DMS79 treated with DMSO at 0.1 percent for 48 hours (cell line): ENCODE data around the gene ZNF597.

ENCODE experiments used
- DNase-seq: peaks from one replicate; lab custom pipeline; 2025; lab: John Stamatoyannopoulos, UW

The ZNF597 gene

GRCh38 chr16:3443108-3444031, at the start of gene ZNF597, which contains the start of gene NAA60:
Gene ZNF597, minus strand, starts transcription at chr16:3443504. Its CDS starts 351 bp downstream, at chr16:3443153.
Gene NAA60, plus strand, starts transcription at chr16:3443680. Its CDS starts 32,548 bp downstream, at chr16:3476228.
- DNase-seq = peak; percentile 82

- no peak for DNase-seq
Measured at GRCh38 chr16:3492356-3492755, 49.1 kb upstream of the ZNF597 start.

- peak; percentile 11 for DNase-seq
Measured at GRCh38 chr16:3490911-3491629, 47.8 kb upstream of the ZNF597 start.

GRCh38 chr16:3488801-3489200, 45.5 kb upstream of the ZNF597 start:
- no peak for DNase-seq

GRCh38 chr16:3487521-3488410, 44.5 kb upstream of the ZNF597 start:
- no peak for DNase-seq

GRCh38 chr16:3486506-3487215, 43.4 kb upstream of the ZNF597 start:
- no peak for DNase-seq

GRCh38 chr16:3485821-3486505, 42.7 kb upstream of the ZNF597 start:
- DNase-seq = no peak

- DNase-seq = no peak
Measured at GRCh38 chr16:3485097-3485745, 41.9 kb upstream of the ZNF597 start.

- DNase-seq = no peak
Measured at GRCh38 chr16:3484318-3485096, 41.2 kb upstream of the ZNF597 start.

- DNase-seq = no peak
Measured at GRCh38 chr16:3482659-3483241, 39.4 kb upstream of the ZNF597 start.

- DNase-seq = no peak
Measured at GRCh38 chr16:3481696-3482658, 38.7 kb upstream of the ZNF597 start.

GRCh38 chr16:3480901-3481695, 37.8 kb upstream of the ZNF597 start:
- DNase-seq = no peak

GRCh38 chr16:3479654-3480216, 36.4 kb upstream of the ZNF597 start:
- no peak for DNase-seq

GRCh38 chr16:3478242-3478925, 35.1 kb upstream of the ZNF597 start:
- no peak for DNase-seq

GRCh38 chr16:3476409-3476808, 33.1 kb upstream of the ZNF597 start:
- DNase-seq = no peak
